SK-N-MC (cell line): ENCODE data around the gene SLC7A1.

Source experiments
- FOXP2 ChIP-seq: optimal IDR thresholded peaks from 2 replicates; pipeline ENCODE3; 2011; ENCODE audit warnings: mild to moderate bottlenecking, moderate library complexity; ENCODE audit not compliant: insufficient read depth; ENCODE audit errors: extremely low read length, control extremely low read depth
- POLR2AphosphoS5 ChIP-seq: IDR thresholded peaks from 2 replicates; pipeline ENCODE4 v1.6.1; 2012; ENCODE audit warnings: mild to moderate bottlenecking, low read depth, low read length, borderline replicate concordance

- TF ChIP-seq POLR2AphosphoS5 (no peak), FOXP2 (no peak)
These were observed 105.6 kb downstream of the SLC7A1 start for GRCh38 chr13:29489650-29490560.
